ENCODE data around the gene PTGER3.
A peak's percentile ranks its signal among the peaks of the same experiment; 100 is the strongest.

The PTGER3 gene

GRCh38 chr1:71049951-71050598, 2.5 kb upstream of the PTGER3 start:
- peak in 3 of 6 experiments; percentile 17 to 34 (median 25) for DNase-seq

- peak in 3 of 6 experiments; percentile 14 to 29 (median 19) for DNase-seq
Observed at GRCh38 chr1:71046891-71047634, 553 bp downstream of the PTGER3 start.

DNA sequence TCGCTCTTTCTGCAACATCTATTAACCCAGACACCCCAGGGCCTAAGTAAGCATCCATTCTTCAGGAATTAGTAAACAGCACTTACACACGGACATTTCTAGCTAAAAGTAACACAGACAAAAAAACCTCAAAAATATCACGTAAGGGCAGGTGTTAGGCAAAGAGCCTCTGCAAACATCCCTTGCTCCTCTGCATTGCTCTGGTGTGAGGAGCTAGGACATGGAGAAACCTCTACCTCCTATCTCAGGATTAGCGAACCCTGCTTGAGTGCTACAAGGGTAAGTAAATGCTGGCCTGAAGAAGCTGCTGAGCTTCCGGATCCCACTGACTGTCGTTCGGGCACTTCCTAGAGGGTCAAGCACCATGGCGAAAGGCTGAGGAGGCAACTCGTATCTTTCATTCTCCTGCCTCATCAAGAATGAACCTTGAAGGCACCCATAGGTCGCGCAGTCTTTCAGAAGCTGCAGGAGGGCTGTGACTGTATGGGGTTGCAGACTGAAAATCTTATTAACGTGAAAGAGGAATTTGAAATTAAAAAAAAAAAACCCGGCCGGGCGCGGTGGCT, 2.1 kb downstream of the PTGER3 start:
- DNase-seq = no peak

DNA sequence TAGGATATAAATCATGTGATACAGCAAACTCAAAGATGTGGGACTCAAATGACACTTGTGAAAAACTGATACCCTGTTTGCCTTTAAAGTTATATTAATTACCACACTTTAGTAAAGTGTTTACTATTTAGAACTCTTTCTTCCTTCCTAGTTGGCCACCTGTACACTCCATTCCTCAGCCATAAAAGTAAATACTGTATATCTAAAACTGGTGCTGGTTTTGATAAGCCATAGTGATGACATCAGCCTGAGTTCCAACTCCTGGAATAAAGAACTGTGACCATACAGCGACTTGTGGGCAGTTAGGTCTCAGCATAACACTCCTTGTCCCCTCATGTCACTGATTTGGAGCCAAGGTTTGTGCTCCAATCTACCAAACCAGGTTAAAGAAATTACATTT, 2.8 kb downstream of the PTGER3 start:
- no peak for DNase-seq

GRCh38 chr1:71043065-71043464, 4.6 kb downstream of the PTGER3 start:
- no peak for DNase-seq

DNA sequence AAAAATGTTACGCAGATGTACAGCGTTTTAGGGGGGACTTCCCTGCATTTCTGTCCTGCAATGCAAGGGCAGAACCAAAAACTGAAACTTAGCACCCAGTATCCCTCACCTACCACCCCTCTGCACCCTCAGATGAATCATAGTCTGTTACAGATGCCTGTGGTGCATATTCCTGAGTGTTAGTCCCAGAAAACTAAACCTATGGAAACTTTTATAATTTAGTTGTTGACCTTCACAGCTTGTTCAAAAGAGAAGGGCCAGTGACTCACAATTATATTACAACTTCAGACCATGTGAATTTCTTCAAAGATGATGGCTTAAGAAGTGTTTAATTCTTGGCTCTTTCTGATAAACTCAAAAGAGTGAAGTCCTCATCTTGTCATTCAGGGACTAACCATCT, 5.8 kb downstream of the PTGER3 start:
- DNase-seq = no peak

DNA sequence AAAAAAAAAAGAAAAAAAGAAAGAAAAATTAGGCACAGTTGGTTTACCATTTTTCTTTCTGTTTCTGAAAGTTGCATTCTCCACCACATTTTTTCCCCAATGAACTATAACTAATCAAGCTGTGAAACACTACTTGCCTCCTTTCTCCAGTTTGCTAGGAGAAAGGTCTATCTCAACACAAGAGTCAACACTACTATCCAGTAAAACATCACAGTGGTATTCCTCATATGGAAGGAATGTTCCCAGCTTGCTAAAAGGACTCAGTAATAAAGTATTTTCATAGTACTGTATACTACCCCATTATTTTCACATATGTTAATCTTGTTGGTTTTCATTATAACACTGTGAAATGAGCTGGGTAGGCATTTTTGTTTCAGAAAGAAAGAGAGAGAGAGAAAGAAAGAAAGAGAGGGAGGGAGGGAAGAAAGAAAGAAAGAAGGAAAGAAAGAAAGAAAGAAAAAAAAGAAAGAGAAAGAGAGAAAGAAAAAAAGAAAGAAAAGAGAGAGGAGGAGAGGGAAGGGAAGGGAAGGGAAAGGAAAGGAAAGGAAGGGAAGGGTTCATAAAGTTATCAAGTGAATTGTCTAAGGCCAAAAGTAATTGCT, 7.9 kb downstream of the PTGER3 start:
- no peak for DNase-seq

- DNase-seq = no peak
Observed at GRCh38 chr1:71038942-71039341, 8.7 kb downstream of the PTGER3 start.

GRCh38 chr1:71037829-71038620, 9.6 kb downstream of the PTGER3 start:
- DNase-seq = no peak

- no peak for DNase-seq
Observed at GRCh38 chr1:71037066-71037465, 10.6 kb downstream of the PTGER3 start.

DNA sequence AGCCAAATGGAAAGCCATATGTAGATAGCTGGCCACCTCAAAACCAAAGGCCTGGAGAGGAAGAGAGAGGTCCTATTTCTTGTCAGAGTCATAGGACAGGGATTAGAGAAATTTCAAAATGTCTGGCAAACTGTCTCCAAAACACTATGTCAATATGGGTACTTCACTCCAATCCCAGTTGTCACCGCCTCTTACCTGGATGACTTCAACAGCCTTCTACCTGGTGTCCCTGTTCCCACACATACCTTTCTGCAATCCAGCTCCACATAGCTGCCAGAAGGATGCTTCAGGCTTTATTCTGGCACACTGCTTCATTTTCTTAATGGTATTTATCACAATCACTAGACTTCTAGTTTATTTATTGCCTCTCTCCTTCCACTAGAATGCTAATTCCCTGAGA, 14.5 kb downstream of the PTGER3 start:
- DNase-seq = no peak

- no peak for DNase-seq
Observed at GRCh38 chr1:71031426-71031825, 16.2 kb downstream of the PTGER3 start.

GRCh38 chr1:71030026-71030425, 17.6 kb downstream of the PTGER3 start:
- DNase-seq = no peak

GRCh38 chr1:71028981-71029380, 18.6 kb downstream of the PTGER3 start:
- DNase-seq = no peak

DNA sequence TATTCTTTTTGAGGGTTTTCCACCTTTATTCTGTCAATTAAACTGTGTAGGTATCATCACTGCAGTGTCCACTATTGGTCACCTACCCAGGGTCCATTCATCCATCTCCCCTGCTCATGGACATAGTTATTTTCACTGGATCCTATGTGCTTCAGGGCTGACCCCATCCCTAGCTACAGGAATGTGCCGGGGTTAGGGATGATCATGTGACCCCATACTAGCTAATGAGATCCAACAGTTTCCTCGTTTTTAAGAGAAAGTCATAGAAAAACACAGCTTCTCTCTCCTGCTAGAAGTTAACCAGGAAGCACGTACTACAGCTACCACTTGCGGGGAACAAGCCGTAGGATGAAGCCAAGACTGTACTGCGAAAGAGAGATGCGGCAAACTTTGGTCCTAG, 19.6 kb downstream of the PTGER3 start:
- DNase-seq = no peak

GRCh38 chr1:71026093-71026492, 21.5 kb downstream of the PTGER3 start:
- DNase-seq = no peak

GRCh38 chr1:71023515-71023914, 24.1 kb downstream of the PTGER3 start:
- no peak for DNase-seq

GRCh38 chr1:71019233-71019969, 28.2 kb downstream of the PTGER3 start:
- DNase-seq = no peak

DNA sequence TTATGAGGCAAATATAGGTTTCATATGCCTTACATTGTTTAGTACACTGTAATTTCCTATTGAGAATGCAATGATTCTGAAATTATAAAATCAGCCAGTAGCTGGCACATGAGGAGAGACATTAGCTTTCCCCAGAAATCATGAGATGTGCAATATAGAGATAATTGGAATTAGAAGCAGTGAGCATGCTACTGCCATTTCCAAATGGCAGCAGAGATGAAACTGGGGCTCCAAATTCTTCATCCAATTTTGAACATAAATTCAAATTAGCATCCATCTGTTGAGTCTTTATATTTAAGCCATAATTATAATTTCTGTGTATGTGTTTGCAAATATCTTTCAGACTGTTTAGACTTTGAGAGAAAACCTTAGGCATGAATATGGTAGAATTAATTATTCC, 28.8 kb downstream of the PTGER3 start:
- DNase-seq = no peak

DNA sequence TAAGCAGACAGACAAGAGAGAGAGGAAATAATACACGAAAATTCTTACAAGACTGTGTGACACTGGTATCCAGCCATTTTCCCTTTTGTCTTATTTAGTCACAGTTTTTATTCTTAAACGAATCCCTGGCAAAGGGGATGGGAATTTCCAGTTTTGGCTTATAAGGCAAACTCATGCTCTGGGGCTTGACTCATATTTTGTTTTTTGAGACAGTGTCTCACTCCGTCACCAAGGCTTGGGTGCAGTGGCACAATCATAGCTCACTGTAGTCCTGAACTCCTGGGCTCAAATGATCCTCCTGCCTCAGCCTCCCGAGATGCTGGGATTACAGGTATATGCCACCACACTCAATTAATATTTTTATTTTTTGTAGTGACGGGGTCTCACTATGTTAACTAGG, 31.9 kb downstream of the PTGER3 start:
- no peak for DNase-seq

- no peak for DNase-seq
Observed at GRCh38 chr1:71014178-71014579, 33.4 kb downstream of the PTGER3 start.

- no peak for DNase-seq
Observed at GRCh38 chr1:71002709-71003475, 44.7 kb downstream of the PTGER3 start.
